NCI-H1436 treated with DMSO at 0.1 percent for 48 hours (cell line): ENCODE results near the gene KIZ.

ENCODE experiments used
- DNase-seq: peaks from one replicate; lab custom pipeline; 2025; lab: John Stamatoyannopoulos, UW

KIZ gene

GRCh38 chr20:21266191-21266536 is 140.3 kb downstream of the KIZ start:
- no peak for DNase-seq

DNA sequence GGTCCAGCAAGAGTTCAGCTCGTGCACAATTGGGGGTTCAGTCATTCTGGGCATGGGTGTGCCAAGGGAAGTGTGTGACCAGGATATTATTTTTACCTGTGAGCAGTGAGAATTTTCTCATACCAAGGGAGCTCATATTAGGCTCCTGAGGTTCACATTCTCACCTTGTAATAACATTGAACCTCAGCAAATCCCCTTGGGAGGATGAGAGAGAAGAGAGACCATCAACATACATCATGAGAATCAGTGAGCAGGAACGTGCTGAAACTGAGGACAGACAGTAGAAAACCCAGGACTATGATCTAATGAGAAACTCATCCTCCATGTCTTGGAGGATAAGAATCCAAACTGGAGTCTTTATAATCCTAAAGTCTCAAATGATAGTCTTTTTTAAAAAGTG is 143.9 kb downstream of the KIZ start:
- DNase-seq: no peak

DNA sequence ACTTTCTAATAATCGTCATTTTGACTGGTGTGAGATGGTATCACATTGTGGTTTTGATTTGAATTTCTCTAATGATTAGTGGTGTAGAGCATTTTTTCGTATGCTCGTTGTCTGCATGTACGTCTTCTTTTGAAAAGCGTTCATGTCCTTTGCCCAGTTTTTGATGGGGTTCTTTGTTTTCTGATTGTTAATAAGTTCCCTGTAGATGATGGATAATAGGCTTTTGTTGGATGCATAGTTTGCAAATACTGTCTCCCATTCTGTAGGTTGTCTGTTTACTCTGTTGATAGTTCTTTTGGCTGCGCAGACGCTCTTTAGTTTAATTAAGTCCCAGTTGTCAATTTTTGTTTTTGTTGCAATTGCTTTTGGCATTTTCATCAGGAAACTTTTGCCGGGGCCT is 144.9 kb downstream of the KIZ start:
- DNase-seq: no peak

- no peak for DNase-seq
These were observed 146.4 kb downstream of the KIZ start for GRCh38 chr20:21272279-21272678.

- no peak for DNase-seq
These were observed 146.8 kb downstream of the KIZ start for GRCh38 chr20:21272679-21273078.

DNA sequence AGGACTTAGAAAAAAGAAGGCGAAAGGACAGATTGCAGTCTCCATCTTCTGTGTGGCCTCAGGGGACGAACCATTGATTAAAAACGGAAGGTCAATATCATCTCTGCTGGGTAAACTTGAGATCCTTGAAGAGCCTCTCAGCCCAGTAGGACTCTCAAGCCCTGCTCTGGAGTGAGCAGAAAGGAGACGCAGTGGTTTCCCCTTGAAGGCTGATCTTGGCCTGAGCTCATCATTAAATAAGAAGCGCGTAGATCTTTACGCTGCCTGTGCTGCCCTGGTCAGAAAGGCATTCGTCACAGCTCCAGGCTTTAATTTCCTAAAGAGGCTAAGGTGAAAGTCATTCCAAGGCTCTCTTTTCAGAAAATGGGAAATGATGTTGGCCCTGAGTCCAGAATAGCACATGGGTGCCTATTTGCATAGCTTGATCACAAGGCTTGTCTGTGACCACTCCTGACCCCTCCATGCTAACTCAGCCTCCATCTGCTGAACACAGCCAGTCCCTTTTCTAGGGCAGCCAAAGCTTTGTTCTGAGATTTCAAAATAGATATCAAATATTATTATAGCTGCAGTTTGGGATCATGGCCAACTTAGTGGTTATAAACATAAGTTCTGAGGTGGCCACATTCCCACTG is 148.0 kb downstream of the KIZ start:
- DNase-seq: no peak

DNA sequence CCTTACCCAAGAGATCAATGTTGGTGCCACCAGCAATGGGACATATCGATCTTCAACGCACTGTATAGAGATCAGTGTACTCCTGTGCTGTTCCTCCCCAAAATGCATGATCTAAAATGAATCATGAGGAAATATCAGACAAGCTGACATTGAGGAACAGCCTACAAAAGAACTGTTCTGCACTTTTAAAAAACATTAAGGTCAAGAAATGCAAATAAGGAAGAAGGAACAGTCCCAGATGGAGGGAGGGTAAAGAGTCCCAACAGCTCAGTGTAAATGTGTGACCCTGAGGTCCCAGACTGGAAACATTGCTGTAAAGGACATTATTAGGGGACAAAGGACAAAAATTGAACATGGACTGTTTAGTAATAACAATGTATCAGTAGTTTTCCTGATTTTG is 152.9 kb downstream of the KIZ start:
- no peak for DNase-seq

GRCh38 chr20:21279706-21280521 is 154.0 kb downstream of the KIZ start:
- no peak for DNase-seq

DNA sequence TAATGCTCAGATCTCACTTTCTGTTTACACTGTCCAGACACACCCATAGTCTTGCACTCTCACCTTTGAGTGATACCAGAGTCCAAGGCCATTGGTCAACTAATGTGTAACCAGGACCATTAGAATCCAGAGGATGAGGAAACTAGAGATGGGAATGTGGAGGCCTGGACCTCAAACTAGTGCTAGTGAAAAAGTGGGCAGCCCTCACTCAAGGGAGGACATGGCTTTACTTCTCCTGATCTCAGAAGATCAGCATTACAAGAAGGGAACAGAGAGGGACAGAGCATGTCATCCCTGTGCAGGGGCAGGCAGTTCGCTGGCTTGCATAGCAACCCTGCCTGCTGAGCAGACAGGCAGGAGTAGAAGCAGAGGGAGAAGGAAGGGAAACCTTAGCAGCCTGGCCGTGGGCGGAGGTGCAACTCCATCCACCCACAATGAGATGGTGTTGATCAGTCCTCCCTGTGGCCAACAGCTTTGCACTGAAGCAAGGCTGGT is 154.7 kb downstream of the KIZ start:
- no peak for DNase-seq

- DNase-seq: no peak
These were observed 160.9 kb downstream of the KIZ start for GRCh38 chr20:21286775-21287174.

DNA sequence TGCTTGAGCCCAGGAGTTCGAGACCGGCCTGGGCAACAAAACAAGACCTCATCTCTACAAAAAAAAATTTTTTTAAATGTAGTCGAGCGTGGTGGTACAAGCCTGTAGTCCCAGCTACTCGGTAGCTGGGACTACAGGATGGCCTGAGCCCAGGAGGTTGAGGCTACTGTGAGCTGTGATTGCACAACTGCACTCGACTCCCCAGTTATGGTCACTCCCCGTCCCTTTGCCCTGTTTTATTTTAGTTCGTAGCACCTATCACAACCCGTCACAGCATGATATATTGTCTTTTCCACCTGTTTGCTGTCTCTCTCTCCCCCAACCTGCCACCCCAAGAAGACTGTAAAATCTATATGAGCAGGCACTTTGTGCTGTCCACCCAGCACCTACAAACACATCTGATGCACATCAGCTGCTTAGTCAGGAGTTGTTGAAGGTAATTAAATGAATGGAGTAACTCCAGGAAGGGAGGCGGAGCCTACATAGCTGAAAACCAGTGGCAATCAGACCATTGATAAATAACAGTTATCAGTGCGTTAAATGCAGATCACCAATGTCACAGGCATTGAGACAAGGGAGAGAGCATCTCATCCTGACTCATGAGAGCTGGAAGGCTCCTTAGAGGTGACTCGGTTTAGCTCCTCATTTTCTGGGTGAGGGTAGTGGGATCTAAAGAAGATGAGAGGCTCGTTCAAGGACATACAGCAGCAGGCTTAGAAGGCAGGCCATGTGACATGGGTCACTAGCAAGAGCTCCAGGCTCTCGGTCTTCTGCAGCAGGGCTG is 162.9 kb downstream of the KIZ start:
- no peak for DNase-seq

GRCh38 chr20:21289651-21290050 is 163.8 kb downstream of the KIZ start:
- no peak for DNase-seq

DNA sequence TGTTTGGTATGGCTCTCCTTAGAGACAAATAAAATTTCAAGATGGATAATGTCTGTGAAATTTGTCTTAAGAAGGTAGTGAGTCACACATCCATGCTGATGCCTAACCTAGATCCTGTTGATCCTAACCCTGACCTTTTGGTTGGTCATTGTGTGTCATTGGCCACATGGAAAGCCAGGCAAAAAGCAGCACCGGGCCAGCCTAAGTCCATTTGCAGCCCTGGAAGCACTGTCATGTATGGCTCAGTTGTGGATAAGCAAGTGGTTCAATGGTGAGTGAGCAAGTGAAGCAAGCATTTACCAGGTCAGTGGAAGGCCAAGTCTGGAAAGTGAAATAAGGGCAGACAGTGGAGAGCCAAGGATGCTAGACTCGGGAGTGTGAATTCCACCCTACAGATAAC is 165.1 kb downstream of the KIZ start:
- DNase-seq: no peak

GRCh38 chr20:21294755-21295154 is 168.9 kb downstream of the KIZ start:
- no peak for DNase-seq
